ACHN (cell line): Measurements from ENCODE around the gene UNC5A.

Experiments
- DNase-seq: peaks from one replicate; pipeline ENCODE4 v3.0.0-alpha.2; 2015
- in situ Hi-C: cut with HindIII; loops from 2 replicates; pipeline ENCODE4 v1.10.0; 2017; ENCODE audit warnings: low sequenced_read_pairs, low pct_ligation_motif_present, low pct_unique_long_range_greater_than_20kb

UNC5A gene

GRCh38 chr5:176829320-176829719 lies 19.0 kb downstream of the UNC5A start:
- in situ Hi-C loops, result no loop called here
- DNase-seq, result no peak

- in situ Hi-C loops, result no loop called here
- no peak for DNase-seq
These were observed 20.1 kb downstream of the UNC5A start for GRCh38 chr5:176830422-176830994.

GRCh38 chr5:176830995-176831423 lies 20.6 kb downstream of the UNC5A start:
- no peak for DNase-seq
- in situ Hi-C loops, result no loop called here

DNA sequence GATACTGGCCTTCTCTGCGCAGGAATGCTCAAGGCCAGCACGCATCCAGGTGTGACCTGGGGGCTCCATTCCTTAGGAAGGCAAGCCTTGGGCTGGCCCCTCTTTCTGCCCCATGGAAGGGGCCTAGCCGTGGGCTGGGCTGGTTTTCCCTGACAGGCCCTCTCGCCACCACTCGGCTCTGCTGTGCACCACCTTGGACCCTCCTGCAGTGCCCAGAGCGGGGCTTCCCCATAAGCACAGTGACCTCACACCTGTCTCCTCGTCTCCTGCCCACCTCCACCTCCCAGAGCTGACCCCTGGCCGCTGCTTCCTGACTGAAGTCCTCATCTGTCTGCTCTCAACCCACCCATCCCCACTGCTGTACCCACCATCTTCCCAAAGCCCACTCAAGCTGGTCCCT lies 21.1 kb downstream of the UNC5A start:
- DNase-seq, result no peak
- in situ Hi-C loops, result no loop called here

DNA sequence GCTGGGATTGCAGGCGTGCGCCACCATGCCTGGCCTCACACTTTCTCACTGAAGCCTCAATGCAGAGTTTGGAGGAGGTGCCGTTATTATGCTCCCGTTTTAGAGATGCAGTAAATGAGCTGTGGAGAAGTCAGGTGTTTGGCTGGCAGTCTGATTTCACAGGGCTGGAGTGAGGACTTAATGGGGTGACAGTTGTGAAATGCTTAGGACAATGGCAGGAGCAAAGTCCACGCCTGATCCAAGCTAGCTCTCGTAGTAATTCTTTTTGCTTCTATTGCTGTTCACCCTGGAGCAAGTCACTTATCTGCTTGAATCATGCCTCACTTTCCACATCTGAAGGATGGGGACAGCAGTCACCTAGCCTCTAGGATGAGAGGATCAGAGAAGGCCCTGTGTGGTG lies 21.8 kb downstream of the UNC5A start:
- no peak for DNase-seq
- in situ Hi-C loops, result no loop called here

DNA sequence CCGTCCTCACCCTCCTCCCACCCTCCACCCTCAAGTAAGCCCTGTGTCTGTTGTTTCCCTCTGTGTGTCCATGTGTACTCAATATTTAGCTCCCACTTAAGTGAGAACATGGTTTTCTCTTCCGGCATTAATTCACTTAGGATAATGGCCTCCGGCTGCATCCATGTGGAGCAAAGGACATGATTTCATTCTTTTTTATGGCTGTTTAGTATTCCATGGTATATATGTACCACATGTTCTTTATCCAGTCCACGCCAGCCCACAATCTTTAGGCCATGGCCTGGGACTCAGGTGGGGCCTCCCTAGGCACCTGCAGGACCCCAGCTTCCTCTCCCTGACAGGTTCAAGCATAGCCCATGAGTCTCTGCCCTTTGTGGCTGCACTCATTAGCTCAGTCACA lies 22.9 kb downstream of the UNC5A start:
- no peak for DNase-seq
- in situ Hi-C loops, result no loop called here

- in situ Hi-C loops, result no loop called here
- no peak for DNase-seq
These were observed 25.6 kb downstream of the UNC5A start for GRCh38 chr5:176835918-176836317.

DNA sequence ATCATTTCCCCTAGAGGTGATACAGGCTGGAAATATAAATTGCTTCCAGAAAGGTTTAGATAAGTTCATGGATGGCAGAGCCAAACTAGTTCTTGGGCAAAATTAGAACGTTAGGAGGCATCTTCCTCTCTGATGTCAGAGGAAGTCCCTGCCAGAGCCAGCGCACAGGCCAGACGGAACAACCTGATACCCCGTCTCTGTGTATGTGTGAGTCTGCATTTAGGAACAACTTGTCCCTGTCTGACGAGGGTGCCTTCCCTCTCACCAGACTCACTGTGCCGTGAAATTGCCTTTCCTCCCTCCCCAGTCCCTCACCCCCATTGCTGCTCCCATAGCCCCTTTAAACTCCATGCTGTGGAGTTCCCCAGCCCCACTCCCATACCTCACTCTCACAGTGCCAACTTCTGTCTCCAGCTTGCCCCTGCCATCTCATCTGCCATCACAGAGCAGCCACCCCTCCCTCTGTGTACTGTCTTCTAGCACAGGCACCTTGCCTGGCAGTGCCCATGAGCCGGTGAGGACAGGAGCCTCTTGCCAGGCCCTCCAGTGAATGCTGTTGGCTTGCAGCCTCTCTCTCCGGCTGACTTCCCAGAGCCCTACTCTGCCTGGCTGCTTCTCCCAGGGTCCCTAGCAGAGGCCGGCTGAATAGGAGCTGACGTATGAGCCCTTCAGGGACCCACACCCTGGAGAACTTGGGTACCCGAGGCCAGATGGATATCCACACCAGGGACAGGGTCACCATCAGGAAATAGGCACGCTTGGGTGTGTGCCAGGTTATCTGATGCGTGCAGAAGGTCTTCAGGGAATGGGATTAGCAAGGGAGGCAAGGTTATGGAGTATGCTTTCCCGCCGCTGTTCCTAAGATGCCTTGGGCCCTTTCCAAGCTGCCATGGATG lies 26.7 kb downstream of the UNC5A start:
- in situ Hi-C loops, result no loop called here
- no peak for DNase-seq

GRCh38 chr5:176837707-176838115 lies 27.4 kb downstream of the UNC5A start:
- DNase-seq, result peak; percentile 89
- in situ Hi-C loops, result no loop called here

DNA sequence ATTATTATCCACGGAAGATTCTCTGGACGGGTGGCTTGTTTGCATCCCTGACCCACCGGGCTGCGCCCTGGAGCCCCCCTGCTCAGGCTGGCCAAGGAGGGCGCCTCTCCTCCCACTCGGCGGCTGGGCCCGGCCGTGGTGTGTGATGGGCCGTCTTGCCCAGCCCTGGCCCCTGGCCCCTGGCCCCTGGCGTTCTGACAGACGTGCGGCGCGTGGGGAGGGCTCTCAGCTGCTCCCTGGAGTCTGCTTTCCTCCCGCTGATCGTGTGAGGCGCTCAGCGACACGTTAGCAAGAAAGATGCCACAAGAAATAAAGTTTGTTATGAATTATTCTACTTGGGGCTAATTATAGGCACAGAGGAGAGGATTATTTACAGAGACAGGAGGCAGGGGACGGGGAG lies 33.3 kb downstream of the UNC5A start:
- in situ Hi-C loops, result no loop called here

DNA sequence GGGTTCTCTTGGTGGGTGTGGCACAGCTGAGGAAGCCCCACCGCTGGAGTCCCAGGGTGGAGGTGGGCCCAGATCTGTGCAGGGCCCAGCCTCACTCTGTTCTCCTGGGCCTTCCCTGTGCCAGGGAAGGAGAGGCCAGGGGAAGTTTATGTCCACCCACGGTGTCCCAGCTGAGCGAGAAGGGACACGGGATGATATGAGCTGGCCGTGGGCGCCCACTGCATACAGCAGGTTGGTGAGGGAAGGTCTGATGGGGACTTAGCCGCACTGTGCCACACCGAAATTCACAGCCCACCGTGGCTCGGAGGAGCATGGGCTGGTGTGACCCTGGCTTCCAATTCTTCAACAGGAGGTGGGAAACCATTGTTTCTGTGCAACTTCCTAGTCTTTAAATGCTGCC lies 33.9 kb downstream of the UNC5A start:
- DNase-seq, result no peak
- in situ Hi-C loops, result no loop called here

More for the DNA sequence above, 33.3 kb downstream of the UNC5A start:
- DNase-seq, result no peak

GRCh38 chr5:176844706-176845391 lies 34.5 kb downstream of the UNC5A start:
- DNase-seq, result peak; percentile 46
- in situ Hi-C loops, result no loop called here

- in situ Hi-C loops, result no loop called here
- DNase-seq, result no peak
These were observed 35.0 kb downstream of the UNC5A start for GRCh38 chr5:176845392-176845713.

DNA sequence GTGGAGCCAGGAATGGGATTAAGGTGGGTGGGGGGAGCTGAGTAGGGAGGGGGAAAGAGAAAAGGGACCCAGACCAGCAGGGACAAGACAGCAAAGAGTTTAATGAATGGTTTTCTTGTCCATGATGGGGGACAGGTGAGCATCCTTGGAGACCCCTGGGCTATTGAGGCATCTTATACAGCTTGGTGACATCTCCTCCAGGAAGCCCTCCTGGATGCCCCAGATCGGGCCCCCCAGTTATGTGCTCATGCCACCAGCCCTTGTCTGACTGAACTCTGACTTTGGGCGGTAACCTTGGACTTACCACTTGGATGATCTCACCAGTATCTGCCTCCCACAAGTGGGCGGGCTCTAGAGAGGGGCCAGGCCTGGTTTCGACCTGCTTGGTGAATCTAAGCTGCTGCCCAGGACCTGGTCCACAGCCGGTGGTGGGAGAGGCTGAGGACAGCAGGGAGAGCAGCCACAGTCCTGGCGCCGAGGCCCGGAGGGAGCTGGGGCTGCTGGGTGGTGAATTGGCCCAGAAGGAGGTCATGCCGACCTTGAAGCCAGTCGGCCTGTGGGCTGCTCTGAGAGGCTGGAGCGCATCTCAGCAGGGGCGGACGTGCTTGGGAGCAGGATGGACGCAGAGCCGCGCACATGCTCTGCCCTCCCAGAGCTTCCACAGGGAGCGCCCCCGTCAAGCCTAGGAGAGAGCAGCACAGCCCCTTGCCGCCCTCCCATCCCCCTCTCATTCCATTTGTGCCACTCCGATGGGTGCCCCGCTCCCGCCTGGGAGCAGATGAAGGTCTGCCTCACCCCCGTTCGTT lies 36.2 kb downstream of the UNC5A start:
- no peak for DNase-seq

DNA sequence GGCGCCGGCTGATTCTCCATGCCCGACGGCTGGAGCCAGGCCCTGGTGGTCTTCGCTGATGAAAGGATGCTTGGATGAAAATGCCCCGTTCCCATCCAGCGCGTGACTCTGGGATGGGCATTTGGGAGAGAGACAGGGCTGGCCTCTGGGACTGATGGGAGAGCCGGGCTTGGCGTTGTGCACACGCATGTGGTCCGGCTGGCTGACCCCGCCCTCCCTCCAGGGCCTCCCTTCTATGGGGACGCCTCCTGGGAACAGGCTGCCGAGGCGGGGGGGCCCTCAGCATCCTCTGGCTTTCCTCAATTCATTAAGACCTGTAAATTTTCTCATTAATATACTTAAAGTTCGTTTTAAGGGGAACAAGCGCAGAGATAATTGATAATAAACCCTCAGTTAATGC lies 36.8 kb downstream of the UNC5A start:
- DNase-seq, result no peak
- in situ Hi-C loops, result no loop called here

More for the DNA sequence above, 36.2 kb downstream of the UNC5A start:
- in situ Hi-C loops, result no loop called here

- in situ Hi-C loops, result no loop called here
- DNase-seq, result no peak
These were observed 37.4 kb downstream of the UNC5A start for GRCh38 chr5:176847726-176848290.

- no peak for DNase-seq
- in situ Hi-C loops, result no loop called here
These were observed 38.3 kb downstream of the UNC5A start for GRCh38 chr5:176848651-176849050.

- DNase-seq, result no peak
These were observed 39.4 kb downstream of the UNC5A start for GRCh38 chr5:176849611-176850227.

More at GRCh38 chr5:176849611-176850227, 39.4 kb downstream of the UNC5A start:
- in situ Hi-C loops, result no loop called here
